SK-N-SH (cell line): ENCODE data around the gene RPH3AL. TPM values are rescaled to one million over a fixed set of nuclear protein-coding genes. Genes with fewer than 3 reads are reported as not detected.

Experiments
- CTCF ChIA-PET: fragments of 300-600, 350-600 bp; formaldehyde crosslinking; extraction: SDS; loops from one replicate; lab custom pipeline; 2021; lab: Yijun Ruan, JAX
- POLR2A ChIA-PET: fragments of 350-600 bp; sonication (Branson Sonifier 250); formaldehyde crosslinking; extraction: SDS; loops from one replicate; lab custom pipeline; 2020; ENCODE audit warnings: antibody characterized with exemption, inconsistent platforms; lab: Yijun Ruan, JAX
- DNase-seq: peaks from one replicate; pipeline ENCODE4 v3.0.0; 2012
- H2AFZ ChIP-seq: fragments of 200-600 bp; sonication (generic); 2 replicates; pipeline ENCODE4 v1.8.1; 2016; ENCODE audit warnings: antibody characterized with exemption, mild to moderate bottlenecking, low read depth
- H3F3A ChIP-seq: fragments of 200-600 bp; sonication (generic); replicated peaks from 2 replicates; pipeline ENCODE3; 2016; ENCODE audit warnings: antibody characterized with exemption, mild to moderate bottlenecking; ENCODE audit not compliant: insufficient read depth
- H3K27ac ChIP-seq, 2 experiments: fragments of 200-500 bp in 1 of 2; fragments of 200-600 bp in 1 of 2; sonication (Bioruptor generic) in 1 of 2; sonication (generic), shearing (Covaris generic) in 1 of 2; 2 replicates each; pipeline versions ENCODE4 v1.5.1 to v1.6.1; 2014 to 2016; ENCODE audit warnings: low read depth in 2 of 2, inconsistent platforms in 1 of 2, low read length in 1 of 2, mild to moderate bottlenecking in 1 of 2, mixed read lengths in 1 of 2
- H3K27me3 ChIP-seq: fragments of 200-600 bp; sonication (generic), shearing (Covaris generic); 2 replicates; pipeline ENCODE4 v1.6.1; 2016; ENCODE audit warnings: mixed run types; ENCODE audit not compliant: insufficient read depth
- H3K36me3 ChIP-seq, 2 experiments: fragments of 200-500 bp in 1 of 2; fragments of 200-600 bp in 1 of 2; sonication (Bioruptor generic) in 1 of 2; sonication (generic) in 1 of 2; replicated peaks in 1 of 2; 2 replicates each; pipeline versions ENCODE3 to v1.5.1; 2014 to 2016; ENCODE audit warnings: low read length in 1 of 2, mild to moderate bottlenecking in 1 of 2; ENCODE audit not compliant: insufficient read depth in 2 of 2, control insufficient read depth in 1 of 2
- H3K4me1 ChIP-seq, 2 experiments: fragments of 200-500 bp in 1 of 2; fragments of 200-600 bp in 1 of 2; sonication (Bioruptor generic) in 1 of 2; sonication (generic), shearing (Covaris generic) in 1 of 2; 2 replicates each; pipeline versions ENCODE4 v1.5.1 to v1.6.1; 2014 to 2016; ENCODE audit warnings: low read depth in 1 of 2, low read length in 1 of 2, mixed run types in 1 of 2; ENCODE audit not compliant: insufficient read depth in 2 of 2, control insufficient read depth in 1 of 2
- H3K4me2 ChIP-seq: fragments of 200-600 bp; sonication (generic), shearing (Covaris generic); 2 replicates; pipeline ENCODE4 v1.6.1; 2017; ENCODE audit warnings: mixed run types
- H3K4me3 ChIP-seq, 2 experiments: fragments of 200-500 bp in 1 of 2; fragments of 200-600 bp in 1 of 2; sonication (Bioruptor generic) in 1 of 2; sonication (generic), shearing (Covaris generic) in 1 of 2; 2 replicates each; pipeline versions ENCODE4 v1.5.1 to v1.8.1; 2014 to 2016; ENCODE audit warnings: low read depth in 2 of 2, inconsistent platforms in 1 of 2, low read length in 1 of 2, mild to moderate bottlenecking in 1 of 2, mixed read lengths in 1 of 2, moderate library complexity in 1 of 2
- H3K79me2 ChIP-seq: fragments of 200-600 bp; sonication (generic); 2 replicates; pipeline ENCODE4 v1.8.1; 2017; ENCODE audit warnings: mild to moderate bottlenecking; ENCODE audit not compliant: insufficient read depth
- H3K9ac ChIP-seq: fragments of 200-600 bp; sonication (generic); 2 replicates; pipeline ENCODE4 v1.6.1; 2017; ENCODE audit warnings: mixed run types
- H3K9me2 ChIP-seq: fragments of 200-600 bp; sonication (generic); 2 replicates; pipeline ENCODE4 v1.6.1; 2017; ENCODE audit warnings: mixed run types
- H3K9me3 ChIP-seq: fragments of 200-600 bp; sonication (generic); 2 replicates; pipeline ENCODE4 v1.6.1; 2017; ENCODE audit warnings: mixed run types, mild to moderate bottlenecking, moderate library complexity
- H4K20me1 ChIP-seq: fragments of 200-600 bp; sonication (generic); 2 replicates; pipeline ENCODE4 v1.6.1; 2017; ENCODE audit warnings: mild to moderate bottlenecking, mixed run types; ENCODE audit not compliant: insufficient read depth
- GABPA ChIP-seq: IDR thresholded peaks from 2 replicates; pipeline ENCODE4 v1.4.0; 2012; ENCODE audit warnings: low read depth, mild to moderate bottlenecking
- POLR2AphosphoS5 ChIP-seq: IDR thresholded peaks from 2 replicates; pipeline ENCODE4 v1.6.1; 2012; ENCODE audit warnings: low read depth, low read length
- RCOR1 ChIP-seq: fragments of 150-350 bp; IDR thresholded peaks from 2 replicates; pipeline ENCODE4 v1.6.1; 2017; ENCODE audit warnings: antibody characterized with exemption, low read length
- WGBS: methylation state at CpG from one replicate; pipeline ENCODE4 v1.1.6; 2017; ENCODE audit warnings: low lambda C conversion rate; 5-methylcytosine and 5-hydroxymethylcytosine counted together
- polyA plus RNA-seq, 3 experiments: library from polyadenylated mRNA; depleted of rRNA; stranded (reverse); fragments of >200 nt; gene quantifications; 2 replicates each; pipeline ENCODE4 v1.2.3, GENCODE V29; 2012
- TF ChIP-seq, protein P1 (sequence below): fragments of 150-350 bp; IDR thresholded peaks from 2 replicates; pipeline ENCODE4 v1.6.1; 2016; ENCODE audit warnings: mild to moderate bottlenecking, low read depth, low read length
- TF ChIP-seq, protein P2 (sequence below): IDR thresholded peaks from 2 replicates; pipeline ENCODE4 v1.4.0; 2012; ENCODE audit warnings: low read depth
- TF ChIP-seq, protein P3 (sequence below): IDR thresholded peaks from 2 replicates; pipeline ENCODE4; 2012
- TF ChIP-seq, protein P4 (sequence below): fragments of 200-600 bp; sonication (generic); IDR thresholded peaks from 2 replicates; pipeline ENCODE4 v1.6.1; 2017; ENCODE audit warnings: antibody characterized with exemption, mild to moderate bottlenecking, moderate library complexity
- TF ChIP-seq, protein P5 (sequence below): IDR thresholded peaks from 2 replicates; pipeline ENCODE4 v1.6.1; 2012; ENCODE audit warnings: mild to moderate bottlenecking, low read depth, low read length, moderate library complexity

RPH3AL gene
- polyA plus RNA-seq, 1 of the 3 experiments (the other 2 are of a cell fraction) = 2.9 TPM

DNA sequence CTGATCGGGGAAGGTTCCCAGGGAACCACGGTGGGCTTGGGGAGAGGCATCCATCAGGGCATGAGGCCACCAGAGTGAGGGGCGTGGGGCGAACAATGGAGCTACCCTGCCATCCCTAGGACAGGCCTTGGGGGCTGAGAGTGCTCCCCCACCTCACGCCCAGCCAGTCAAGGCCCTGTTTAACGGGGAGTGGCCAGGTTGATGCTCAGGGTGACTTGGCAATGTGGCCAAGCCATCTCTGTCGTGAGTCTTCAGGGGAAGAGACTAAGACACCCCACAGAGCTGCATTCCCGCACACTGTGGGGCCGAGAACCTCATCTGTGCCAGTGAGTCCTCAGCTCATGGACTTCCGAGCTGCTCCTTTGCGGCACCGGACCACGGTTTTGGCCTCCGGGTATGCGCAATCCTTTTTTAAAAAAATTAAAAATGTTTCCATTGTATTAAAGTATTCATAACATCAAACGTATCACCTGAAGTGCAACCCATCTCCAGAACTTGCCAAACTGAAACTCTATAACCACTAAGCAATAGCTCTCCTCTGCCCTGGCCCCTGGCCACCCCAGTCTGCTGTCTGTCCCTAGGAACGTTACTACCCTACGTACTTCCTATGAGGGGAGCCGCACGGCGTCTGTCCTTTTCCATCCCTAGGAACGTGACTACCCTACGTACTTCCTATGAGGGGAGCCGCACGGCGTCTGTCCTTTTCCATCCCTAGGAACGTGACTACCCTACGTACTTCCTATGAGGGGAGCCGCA, 99.3 kb downstream of the RPH3AL start (continued):
- TF ChIP-seq, protein P1, sequence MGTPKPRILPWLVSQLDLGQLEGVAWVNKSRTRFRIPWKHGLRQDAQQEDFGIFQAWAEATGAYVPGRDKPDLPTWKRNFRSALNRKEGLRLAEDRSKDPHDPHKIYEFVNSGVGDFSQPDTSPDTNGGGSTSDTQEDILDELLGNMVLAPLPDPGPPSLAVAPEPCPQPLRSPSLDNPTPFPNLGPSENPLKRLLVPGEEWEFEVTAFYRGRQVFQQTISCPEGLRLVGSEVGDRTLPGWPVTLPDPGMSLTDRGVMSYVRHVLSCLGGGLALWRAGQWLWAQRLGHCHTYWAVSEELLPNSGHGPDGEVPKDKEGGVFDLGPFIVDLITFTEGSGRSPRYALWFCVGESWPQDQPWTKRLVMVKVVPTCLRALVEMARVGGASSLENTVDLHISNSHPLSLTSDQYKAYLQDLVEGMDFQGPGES = no peak
- TF ChIP-seq, protein P2, sequence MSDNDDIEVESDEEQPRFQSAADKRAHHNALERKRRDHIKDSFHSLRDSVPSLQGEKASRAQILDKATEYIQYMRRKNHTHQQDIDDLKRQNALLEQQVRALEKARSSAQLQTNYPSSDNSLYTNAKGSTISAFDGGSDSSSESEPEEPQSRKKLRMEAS = no peak
- TF ChIP-seq, protein P3, sequence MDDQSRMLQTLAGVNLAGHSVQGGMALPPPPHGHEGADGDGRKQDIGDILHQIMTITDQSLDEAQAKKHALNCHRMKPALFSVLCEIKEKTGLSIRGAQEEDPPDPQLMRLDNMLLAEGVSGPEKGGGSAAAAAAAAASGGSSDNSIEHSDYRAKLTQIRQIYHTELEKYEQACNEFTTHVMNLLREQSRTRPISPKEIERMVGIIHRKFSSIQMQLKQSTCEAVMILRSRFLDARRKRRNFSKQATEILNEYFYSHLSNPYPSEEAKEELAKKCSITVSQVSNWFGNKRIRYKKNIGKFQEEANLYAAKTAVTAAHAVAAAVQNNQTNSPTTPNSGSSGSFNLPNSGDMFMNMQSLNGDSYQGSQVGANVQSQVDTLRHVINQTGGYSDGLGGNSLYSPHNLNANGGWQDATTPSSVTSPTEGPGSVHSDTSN = no peak

DNA sequence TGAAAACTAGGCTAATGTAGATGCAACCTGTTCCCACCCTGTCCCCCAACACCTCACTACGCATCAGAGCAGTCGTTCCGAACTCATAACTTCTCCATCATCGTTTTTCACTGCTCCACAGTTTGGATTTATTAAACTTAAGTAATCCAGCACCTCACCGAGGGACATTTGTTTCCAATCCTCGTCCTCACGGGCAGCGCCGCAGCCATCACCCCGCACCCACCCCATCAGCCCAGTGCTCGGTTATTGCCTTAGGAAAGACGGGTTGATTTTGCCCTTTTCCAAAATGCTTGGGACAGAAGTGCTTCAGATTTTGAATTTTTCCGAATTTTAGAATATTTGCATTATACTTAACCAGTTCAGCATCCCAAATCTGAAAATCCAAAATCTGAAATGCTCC, 100.2 kb downstream of the RPH3AL start:
- WGBS = 75% methylated on average over 13 of the region's 13 CpGs

More for the DNA sequence above, 100.2 kb downstream of the RPH3AL start:
- TF ChIP-seq GABPA (no peak), RCOR1 (no peak), POLR2AphosphoS5 (no peak)
- TF ChIP-seq, protein P4, sequence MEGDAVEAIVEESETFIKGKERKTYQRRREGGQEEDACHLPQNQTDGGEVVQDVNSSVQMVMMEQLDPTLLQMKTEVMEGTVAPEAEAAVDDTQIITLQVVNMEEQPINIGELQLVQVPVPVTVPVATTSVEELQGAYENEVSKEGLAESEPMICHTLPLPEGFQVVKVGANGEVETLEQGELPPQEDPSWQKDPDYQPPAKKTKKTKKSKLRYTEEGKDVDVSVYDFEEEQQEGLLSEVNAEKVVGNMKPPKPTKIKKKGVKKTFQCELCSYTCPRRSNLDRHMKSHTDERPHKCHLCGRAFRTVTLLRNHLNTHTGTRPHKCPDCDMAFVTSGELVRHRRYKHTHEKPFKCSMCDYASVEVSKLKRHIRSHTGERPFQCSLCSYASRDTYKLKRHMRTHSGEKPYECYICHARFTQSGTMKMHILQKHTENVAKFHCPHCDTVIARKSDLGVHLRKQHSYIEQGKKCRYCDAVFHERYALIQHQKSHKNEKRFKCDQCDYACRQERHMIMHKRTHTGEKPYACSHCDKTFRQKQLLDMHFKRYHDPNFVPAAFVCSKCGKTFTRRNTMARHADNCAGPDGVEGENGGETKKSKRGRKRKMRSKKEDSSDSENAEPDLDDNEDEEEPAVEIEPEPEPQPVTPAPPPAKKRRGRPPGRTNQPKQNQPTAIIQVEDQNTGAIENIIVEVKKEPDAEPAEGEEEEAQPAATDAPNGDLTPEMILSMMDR = no peak
- TF ChIP-seq, protein P5, sequence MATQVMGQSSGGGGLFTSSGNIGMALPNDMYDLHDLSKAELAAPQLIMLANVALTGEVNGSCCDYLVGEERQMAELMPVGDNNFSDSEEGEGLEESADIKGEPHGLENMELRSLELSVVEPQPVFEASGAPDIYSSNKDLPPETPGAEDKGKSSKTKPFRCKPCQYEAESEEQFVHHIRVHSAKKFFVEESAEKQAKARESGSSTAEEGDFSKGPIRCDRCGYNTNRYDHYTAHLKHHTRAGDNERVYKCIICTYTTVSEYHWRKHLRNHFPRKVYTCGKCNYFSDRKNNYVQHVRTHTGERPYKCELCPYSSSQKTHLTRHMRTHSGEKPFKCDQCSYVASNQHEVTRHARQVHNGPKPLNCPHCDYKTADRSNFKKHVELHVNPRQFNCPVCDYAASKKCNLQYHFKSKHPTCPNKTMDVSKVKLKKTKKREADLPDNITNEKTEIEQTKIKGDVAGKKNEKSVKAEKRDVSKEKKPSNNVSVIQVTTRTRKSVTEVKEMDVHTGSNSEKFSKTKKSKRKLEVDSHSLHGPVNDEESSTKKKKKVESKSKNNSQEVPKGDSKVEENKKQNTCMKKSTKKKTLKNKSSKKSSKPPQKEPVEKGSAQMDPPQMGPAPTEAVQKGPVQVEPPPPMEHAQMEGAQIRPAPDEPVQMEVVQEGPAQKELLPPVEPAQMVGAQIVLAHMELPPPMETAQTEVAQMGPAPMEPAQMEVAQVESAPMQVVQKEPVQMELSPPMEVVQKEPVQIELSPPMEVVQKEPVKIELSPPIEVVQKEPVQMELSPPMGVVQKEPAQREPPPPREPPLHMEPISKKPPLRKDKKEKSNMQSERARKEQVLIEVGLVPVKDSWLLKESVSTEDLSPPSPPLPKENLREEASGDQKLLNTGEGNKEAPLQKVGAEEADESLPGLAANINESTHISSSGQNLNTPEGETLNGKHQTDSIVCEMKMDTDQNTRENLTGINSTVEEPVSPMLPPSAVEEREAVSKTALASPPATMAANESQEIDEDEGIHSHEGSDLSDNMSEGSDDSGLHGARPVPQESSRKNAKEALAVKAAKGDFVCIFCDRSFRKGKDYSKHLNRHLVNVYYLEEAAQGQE = no peak
- Histone ChIP-seq H3K9me3 (no peaks in the 10 kb centered on the region), H3K4me1 (peaks cover 0 to 3% of the 10 kb centered on the region in 2 experiments; a peak in 1 of 4 replicates), H4K20me1 (no peaks in the 10 kb centered on the region), H3K9me2 (no peaks in the 10 kb centered on the region), H2AFZ (no peak overlapping the region), H3K4me2 (no peak overlapping the region), H3K36me3 (no peaks in the 10 kb centered on the region), H3K27ac (no peak overlapping the region), H3F3A (no peaks in the 10 kb centered on the region), H3K27me3 (no peaks in the 10 kb centered on the region), H3K9ac (no peak overlapping the region), H3K4me3 (no peak overlapping the region), H3K79me2 (no peaks in the 10 kb centered on the region)
- DNase-seq = no peak
- POLR2A ChIA-PET = no interaction called here
- CTCF ChIA-PET = no interaction called here
